ENCODE measurements around the gene HADHA.

Gene HADHA

GRCh38 chr2:26182441-26182840 lies 62.0 kb downstream of the HADHA start:
- no peaks in the 10 kb centered on the region for H3K9me3 ChIP-seq
- H3K4me1 ChIP-seq (ENCODE audit: control insufficient read depth in 1 of 2, insufficient read depth in 1 of 2, low read depth in 1 of 2, low read length in 1 of 2), result peaks cover 16 to 21% of the 10 kb centered on the region in 2 experiments
- H3K4me3 ChIP-seq (ENCODE audit: low read depth in 1 of 2, low read length in 1 of 2), result no peak overlapping the region
- no peak for TF ChIP-seq CTCF (IDR thresholded peaks at IDR 0.05)
- no peaks in the 10 kb centered on the region for H3K36me3 ChIP-seq
- no peak overlapping the region for H3K27ac ChIP-seq
- peaks cover 92% of the 10 kb centered on the region for H3K27me3 ChIP-seq

DNA sequence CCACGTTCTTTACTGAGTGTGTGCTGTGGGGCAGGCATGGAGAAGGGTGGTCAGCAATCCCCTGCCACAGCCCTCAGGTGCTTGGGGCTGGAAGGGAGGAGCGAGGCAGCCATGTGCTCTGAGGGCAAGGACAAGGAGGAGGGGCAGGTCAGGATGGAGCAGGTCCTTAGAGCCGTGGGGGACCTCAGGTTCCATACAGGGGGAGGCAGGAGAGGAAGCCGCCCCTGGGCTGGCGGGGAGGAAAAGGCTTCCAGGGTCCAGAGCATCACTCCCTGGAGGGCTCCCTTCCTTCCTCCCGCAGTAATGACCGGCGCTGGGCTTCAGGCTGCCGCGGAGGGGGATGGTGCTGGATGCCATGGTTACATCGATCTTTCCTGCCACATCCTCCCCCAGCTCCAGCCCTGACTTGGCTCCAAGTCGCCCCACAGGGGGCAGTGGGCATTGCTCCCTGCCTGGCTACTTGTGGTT lies 65.0 kb downstream of the HADHA start:
- TF ChIP-seq CTCF (IDR thresholded peaks at IDR 0.05), result no peak
- Histone ChIP-seq H3K4me1 (ENCODE audit: control insufficient read depth in 1 of 2, insufficient read depth in 1 of 2, low read depth in 1 of 2, low read length in 1 of 2) (peaks cover 10 to 15% of the 10 kb centered on the region in 2 experiments), H3K9me3 (no peaks in the 10 kb centered on the region), H3K36me3 (no peaks in the 10 kb centered on the region), H3K27me3 (peaks cover 98% of the 10 kb centered on the region), H3K27ac (no peak overlapping the region), H3K4me3 (ENCODE audit: low read depth in 1 of 2, low read length in 1 of 2) (peak overlapping the region; percentile 38 to 45)

GRCh38 chr2:26178746-26179436 lies 65.5 kb downstream of the HADHA start:
- TF ChIP-seq CTCF (IDR thresholded peaks at IDR 0.05), result no peak
- Histone ChIP-seq H3K27me3 (peaks cover 98% of the 10 kb centered on the region), H3K4me1 (ENCODE audit: control insufficient read depth in 1 of 2, insufficient read depth in 1 of 2, low read depth in 1 of 2, low read length in 1 of 2) (peaks cover 8 to 15% of the 10 kb centered on the region in 2 experiments), H3K4me3 (ENCODE audit: low read depth in 1 of 2, low read length in 1 of 2) (peak overlapping the region; percentile 38 to 45), H3K9me3 (no peaks in the 10 kb centered on the region), H3K36me3 (no peaks in the 10 kb centered on the region), H3K27ac (no peak overlapping the region)

- Histone ChIP-seq H3K27me3 (peaks cover 98% of the 10 kb centered on the region), H3K36me3 (no peaks in the 10 kb centered on the region), H3K4me1 (ENCODE audit: control insufficient read depth in 1 of 2, insufficient read depth in 1 of 2, low read depth in 1 of 2, low read length in 1 of 2) (peaks cover 8 to 22% of the 10 kb centered on the region in 2 experiments), H3K4me3 (ENCODE audit: low read depth in 1 of 2, low read length in 1 of 2) (no peak overlapping the region), H3K9me3 (no peaks in the 10 kb centered on the region), H3K27ac (no peak overlapping the region)
- TF ChIP-seq CTCF (IDR thresholded peaks at IDR 0.05), result no peak
Observed at GRCh38 chr2:26178246-26178645, 66.2 kb downstream of the HADHA start.

DNA sequence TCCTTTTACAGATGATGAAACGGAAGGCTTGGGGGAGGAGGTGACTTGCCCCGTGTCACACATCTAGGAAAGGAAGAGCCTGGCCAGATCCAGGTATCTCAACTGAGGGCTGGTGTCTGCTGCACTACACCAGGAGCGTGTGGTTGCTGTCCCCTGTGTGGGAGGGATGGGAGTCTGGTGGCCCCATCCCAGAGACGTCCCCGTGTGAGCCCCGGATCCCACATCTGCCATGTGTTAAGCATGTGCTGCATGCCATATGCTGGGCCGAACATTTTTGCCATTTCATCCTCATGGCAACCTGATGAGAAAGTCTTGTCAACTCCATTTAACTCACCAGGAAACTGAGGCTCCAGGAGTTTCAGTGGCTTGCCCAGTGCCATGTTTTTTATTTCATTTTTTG lies 67.3 kb downstream of the HADHA start:
- peaks cover 99% of the 10 kb centered on the region for H3K27me3 ChIP-seq
- H3K36me3 ChIP-seq, result no peaks in the 10 kb centered on the region
- no peak overlapping the region for H3K27ac ChIP-seq
- no peaks in the 10 kb centered on the region for H3K9me3 ChIP-seq
- no peak overlapping the region for H3K4me3 ChIP-seq (ENCODE audit: low read depth in 1 of 2, low read length in 1 of 2)
- no peak for TF ChIP-seq CTCF (IDR thresholded peaks at IDR 0.05)
- peaks cover 10 to 29% of the 10 kb centered on the region in 2 experiments for H3K4me1 ChIP-seq (ENCODE audit: control insufficient read depth in 1 of 2, insufficient read depth in 1 of 2, low read depth in 1 of 2, low read length in 1 of 2)
